GM19372 (cell line): Measurements from ENCODE around the gene NYAP2.

ENCODE experiments used
- ATAC-seq: cut with Tn5 transposase; IDR thresholded peaks from one replicate; pipeline ENCODE4 v1.9.1; 2021; ENCODE audit warnings: mild to moderate bottlenecking, low read depth, moderate library complexity; ENCODE audit not compliant: unreplicated experiment

The NYAP2 gene

GRCh38 chr2:225472161-225472560 lies 72.7 kb downstream of the NYAP2 start:
- no peak for ATAC-seq

- no peak for ATAC-seq
Observed at GRCh38 chr2:225479386-225479785, 79.9 kb downstream of the NYAP2 start.

- ATAC-seq, result no peak
Observed at GRCh38 chr2:225484751-225485150, 85.2 kb downstream of the NYAP2 start.

GRCh38 chr2:225486236-225486635 lies 86.7 kb downstream of the NYAP2 start:
- ATAC-seq, result no peak

- no peak for ATAC-seq
Observed at GRCh38 chr2:225487878-225488416, 88.4 kb downstream of the NYAP2 start.

GRCh38 chr2:225488743-225489142 lies 89.2 kb downstream of the NYAP2 start:
- no peak for ATAC-seq

- no peak for ATAC-seq
Observed at GRCh38 chr2:225493420-225494099, 94.0 kb downstream of the NYAP2 start.

GRCh38 chr2:225494100-225494459 lies 94.6 kb downstream of the NYAP2 start:
- ATAC-seq, result no peak

GRCh38 chr2:225495706-225496105 lies 96.2 kb downstream of the NYAP2 start:
- ATAC-seq, result no peak

- no peak for ATAC-seq
Observed at GRCh38 chr2:225496568-225496967, 97.1 kb downstream of the NYAP2 start.

GRCh38 chr2:225497166-225497565 lies 97.7 kb downstream of the NYAP2 start:
- no peak for ATAC-seq

- ATAC-seq, result no peak
Observed at GRCh38 chr2:225501022-225501421, 101.5 kb downstream of the NYAP2 start.

GRCh38 chr2:225502971-225503370 lies 103.5 kb downstream of the NYAP2 start:
- no peak for ATAC-seq

- ATAC-seq, result no peak
Observed at GRCh38 chr2:225510796-225511195, 111.3 kb downstream of the NYAP2 start.

- ATAC-seq, result no peak
Observed at GRCh38 chr2:225512469-225512868, 113.0 kb downstream of the NYAP2 start.

GRCh38 chr2:225512876-225513540 lies 113.5 kb downstream of the NYAP2 start:
- no peak for ATAC-seq

GRCh38 chr2:225515033-225515432 lies 115.5 kb downstream of the NYAP2 start:
- no peak for ATAC-seq

GRCh38 chr2:225526760-225527390 lies 127.4 kb downstream of the NYAP2 start:
- no peak for ATAC-seq

- ATAC-seq, result no peak
Observed at GRCh38 chr2:225531559-225531958, 132.0 kb downstream of the NYAP2 start.

- ATAC-seq, result no peak
Observed at GRCh38 chr2:225532096-225532495, 132.6 kb downstream of the NYAP2 start.

- ATAC-seq, result no peak
Observed at GRCh38 chr2:225534037-225534436, 134.5 kb downstream of the NYAP2 start.

GRCh38 chr2:225534697-225535096 lies 135.2 kb downstream of the NYAP2 start:
- ATAC-seq, result no peak
